ENCODE results near the gene FIBIN.
"Not testable (repeated sequence)": the region's sequence is repeated elsewhere in the genome, so short reads cannot be mapped to it uniquely, and the experiment has no call there.

Gene FIBIN

DNA sequence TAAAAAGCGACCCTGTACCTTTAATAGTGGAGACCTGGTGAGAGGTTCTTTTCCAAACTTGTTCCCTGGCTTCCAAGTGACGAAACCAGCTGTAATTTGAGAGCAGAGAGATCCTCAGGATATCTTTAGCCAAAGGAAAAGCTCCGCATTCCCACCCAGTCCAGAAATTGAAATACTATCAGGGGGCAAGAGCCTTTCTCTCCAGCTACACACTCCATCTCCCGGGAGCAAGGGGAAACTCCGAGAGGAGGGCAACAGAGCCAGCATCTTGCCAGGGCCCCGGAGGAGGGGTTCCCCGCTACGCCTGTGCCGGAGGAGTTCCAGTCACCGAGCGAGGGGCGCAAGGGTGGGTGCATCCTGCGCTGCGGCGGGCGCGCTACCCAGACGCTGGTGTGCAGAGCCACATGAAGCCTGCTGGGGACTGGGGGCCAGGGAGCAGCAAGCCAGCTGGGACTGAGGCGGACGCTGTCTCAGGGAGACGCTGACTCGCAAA lies at the start of gene FIBIN:
Gene FIBIN, plus strand, starts transcription at position 148 of the 493 bp plus-strand sequence. CDS start 415 bp downstream, outside the sequence.
- DNase-seq: peak; percentile 24

DNA sequence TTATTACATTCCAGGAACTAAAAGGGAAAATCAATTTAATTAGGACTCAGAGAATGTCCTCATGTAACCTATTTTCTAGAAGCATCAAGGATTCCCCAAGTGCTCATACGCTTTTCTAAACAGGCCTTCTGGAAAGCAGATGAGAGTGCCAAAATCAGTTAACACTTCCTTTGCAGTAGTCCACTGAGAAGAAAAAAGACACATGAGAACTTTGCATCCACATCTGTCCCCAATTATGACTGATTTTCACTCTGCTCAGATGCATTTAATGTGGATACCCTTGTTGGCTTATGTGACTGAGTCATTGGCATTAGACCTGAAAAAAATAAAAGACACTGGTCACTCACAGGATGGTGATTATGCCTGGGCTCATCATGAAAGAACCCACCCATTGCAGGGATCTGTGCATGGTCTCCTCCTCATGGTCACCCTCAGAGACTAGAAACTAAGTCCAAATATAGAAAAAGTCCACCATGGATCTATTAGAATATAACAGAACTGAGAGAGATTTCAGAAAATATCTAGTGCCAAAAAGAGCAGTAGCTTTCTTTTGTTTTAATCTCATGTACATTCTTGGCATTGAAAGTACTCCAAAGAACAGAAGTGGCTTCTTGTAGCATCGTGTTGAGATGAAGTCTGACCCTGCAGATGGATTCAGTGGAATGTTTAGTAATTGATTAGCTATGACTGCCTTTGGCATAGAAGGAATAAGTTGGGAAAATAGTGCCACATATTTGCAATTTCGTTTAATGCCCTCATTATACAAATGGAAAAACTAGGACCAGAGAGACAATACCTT lies 48.8 kb upstream of the FIBIN start:
- DNase-seq: no peak

DNA sequence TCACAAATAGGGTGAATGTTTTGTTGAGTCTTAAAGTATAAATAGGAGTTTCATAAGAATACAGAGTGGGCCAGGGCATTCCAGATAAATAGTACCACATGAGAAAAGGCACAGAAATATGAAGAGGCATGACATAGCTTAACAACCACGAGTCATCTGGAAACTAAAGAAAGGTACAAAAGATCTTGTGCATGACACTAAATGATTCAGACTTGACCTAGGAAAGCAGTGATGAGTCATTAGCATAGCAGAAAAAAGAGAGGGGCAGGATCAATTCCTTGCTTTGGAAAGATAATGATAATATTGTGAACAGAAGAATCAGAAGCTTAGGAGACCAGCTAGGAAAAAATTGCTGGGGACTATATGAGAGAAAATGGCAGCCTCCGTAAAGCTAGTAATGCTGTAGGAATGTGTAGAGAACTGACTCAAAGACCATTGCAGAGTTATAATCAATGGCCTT lies 47.6 kb upstream of the FIBIN start:
- no peak for DNase-seq

DNA sequence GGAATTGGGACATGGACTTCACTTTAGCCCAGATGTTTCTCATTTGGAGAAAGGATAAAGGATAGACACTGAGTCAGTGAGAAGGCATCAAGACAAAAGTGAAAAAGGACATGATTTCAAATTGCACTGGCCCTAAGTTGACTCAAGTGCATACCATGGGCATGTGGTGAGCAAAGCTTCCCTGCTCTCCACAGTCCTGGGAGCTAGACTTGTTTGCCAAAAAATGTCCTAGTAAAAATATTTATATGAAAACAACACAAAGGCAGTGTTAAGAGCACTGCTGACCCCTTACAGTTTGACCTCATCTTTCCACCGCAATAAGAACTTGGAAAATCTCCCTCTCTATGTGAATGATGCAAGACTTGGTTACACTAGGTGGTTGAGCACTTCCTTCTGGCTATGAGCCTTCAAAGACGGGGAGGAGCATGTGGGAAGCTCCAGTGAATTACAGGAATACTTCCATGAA lies 46.5 kb upstream of the FIBIN start:
- no peak for DNase-seq

GRCh38 chr11:26947904-26948639 lies 45.8 kb upstream of the FIBIN start:
- DNase-seq: no peak

DNA sequence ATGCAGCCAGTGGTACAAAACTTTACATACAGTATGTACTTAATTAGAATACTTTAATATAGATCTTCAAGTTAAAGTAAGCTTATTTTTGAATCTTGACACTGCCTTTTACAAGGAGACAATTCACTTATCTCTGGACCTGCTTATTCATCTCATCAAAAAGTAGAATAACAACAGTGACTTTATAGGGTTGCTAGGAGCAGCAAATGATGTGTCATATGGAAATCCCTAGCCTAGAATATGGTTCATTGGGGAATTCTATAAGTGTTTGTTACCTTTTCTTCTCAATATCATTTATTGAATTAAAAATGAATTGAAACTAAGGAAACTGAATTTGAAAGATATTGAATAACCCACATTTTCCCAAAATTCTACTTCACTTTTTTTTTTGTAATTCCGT lies 45.0 kb upstream of the FIBIN start:
- no peak for DNase-seq

- no peak for DNase-seq
These were observed 44.1 kb upstream of the FIBIN start for GRCh38 chr11:26949846-26950245.

DNA sequence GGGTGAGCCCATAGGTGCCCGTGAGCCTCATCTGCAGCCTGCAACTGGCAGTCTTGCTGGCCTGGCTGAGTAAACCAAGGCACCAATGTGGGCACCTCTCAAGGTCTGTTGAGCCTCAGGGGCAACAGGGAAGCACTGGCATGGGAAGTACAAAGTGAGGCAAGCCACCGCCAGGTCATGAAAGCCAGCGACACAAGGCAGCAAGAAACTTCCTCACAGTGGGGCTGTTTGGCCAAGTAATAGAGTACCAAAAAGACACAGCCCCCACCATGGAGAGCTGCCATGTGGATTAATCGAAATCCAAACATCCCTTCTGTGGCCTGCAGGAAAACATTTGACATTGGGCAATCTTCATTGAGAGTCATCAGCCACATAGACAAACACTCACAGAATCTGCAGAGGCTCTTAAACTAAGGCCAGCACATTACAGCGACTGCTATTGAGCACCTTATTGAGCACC lies 43.6 kb upstream of the FIBIN start:
- no peak for DNase-seq

DNA sequence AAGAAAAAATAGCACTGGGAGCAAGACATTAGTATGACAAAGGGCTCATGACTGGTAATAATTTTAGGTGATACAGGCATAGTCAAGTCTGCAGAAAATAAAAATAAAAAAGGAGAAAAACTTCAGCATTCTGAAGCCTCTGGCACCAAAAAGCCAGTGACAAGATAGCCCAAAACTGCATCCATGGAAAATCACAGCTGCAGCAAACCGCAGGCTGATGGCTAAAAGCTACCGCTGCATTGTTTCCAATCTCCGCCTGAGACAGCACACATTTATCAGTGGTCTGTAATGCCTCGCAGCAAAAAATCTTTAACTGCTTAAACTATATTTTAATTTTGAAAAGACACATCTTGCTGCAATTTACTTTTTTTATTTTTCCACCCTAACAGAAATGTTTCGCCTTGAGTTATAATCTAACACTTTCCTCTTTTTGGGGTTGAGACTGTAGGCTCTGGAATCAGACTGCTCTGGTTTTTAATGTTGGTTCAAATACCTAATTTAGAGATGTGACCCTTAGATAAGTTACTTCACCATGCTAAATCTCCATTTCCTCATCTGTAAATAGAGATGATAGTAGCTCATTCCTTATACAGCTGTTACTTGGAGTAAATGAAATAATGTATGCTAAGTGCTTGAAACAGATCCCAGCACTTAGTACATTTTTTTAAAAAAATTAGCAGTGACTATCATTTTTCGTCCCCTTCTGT lies 42.0 kb upstream of the FIBIN start:
- DNase-seq: no peak

- no peak for DNase-seq
These were observed 40.0 kb upstream of the FIBIN start for GRCh38 chr11:26953770-26954392.

DNA sequence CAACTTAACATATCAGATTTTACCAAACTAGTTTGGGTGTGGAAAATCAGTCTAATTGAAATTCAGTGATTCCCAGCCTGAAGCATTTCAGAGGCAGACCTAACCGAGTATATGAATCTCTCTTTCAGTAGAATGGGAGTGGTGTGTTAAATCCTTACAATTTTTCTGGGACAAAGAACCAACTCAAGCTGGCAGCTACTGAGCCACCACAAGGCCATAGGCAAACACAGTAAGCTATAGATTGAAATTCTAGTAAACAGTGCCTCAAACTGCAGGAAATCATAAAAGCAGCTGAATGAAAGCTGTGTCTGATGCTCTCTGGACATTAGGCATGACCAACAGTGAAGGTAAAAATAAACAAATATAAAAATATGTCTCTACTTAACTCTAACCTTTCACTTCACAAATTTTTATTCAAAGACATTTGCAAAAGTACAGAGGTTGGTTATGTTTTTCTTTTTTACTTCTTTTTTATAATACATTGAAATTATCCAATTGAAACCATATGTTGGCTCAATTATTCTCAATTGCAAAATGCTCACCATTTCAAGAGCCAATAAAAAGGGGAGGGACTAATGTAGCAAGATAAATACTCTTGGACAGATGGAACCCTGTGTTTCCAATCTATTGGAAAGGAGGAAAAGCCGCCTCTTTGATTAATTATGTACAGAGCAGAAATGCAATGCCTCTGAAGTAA lies 35.8 kb upstream of the FIBIN start:
- no peak for DNase-seq

GRCh38 chr11:26958702-26959049 lies 35.2 kb upstream of the FIBIN start:
- no peak for DNase-seq

DNA sequence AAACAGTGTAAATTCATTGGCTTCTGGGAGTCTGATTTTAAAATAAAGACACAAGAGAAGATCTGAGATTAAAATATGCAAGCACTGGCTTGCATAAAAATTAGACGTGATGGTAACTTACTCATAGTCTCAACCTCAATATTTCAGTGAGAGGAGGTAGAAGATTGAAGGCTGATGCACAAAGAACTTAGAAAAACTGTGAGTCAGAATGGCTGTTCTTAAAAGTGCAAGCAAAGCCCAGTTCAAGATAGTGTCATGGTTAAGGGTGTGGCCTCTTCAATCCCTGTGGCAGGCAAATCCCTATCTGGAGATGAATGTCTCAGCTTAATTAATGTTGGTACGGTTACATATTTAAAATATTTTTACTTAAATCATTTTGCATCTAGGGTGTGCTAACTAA lies 33.6 kb upstream of the FIBIN start:
- DNase-seq: no peak

- no peak for DNase-seq
These were observed 30.1 kb upstream of the FIBIN start for GRCh38 chr11:26963764-26964163.

GRCh38 chr11:26964339-26964738 lies 29.6 kb upstream of the FIBIN start:
- no peak for DNase-seq

GRCh38 chr11:26964847-26965485 lies 28.9 kb upstream of the FIBIN start:
- not testable (repeated sequence) for DNase-seq

DNA sequence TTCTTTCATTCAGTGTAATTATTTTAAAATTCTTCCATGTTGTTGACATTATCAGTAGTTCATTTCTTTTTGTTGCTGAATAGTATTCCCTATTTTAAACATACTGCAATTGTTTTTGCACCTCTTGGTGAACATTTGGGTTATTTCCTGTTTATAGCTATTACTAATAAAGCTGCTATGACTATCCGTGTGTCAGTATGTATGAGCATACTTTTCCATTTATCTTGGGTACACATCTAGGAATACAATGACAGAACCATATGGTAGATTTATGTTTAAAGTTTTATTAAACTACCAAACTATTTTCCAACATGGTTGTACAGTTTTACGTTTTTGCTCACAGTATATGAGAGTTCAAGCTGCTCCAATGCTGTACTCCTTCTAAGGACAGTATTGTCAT lies 22.0 kb upstream of the FIBIN start:
- no peak for DNase-seq

- no peak for DNase-seq
These were observed 19.7 kb upstream of the FIBIN start for GRCh38 chr11:26974069-26974783.

DNA sequence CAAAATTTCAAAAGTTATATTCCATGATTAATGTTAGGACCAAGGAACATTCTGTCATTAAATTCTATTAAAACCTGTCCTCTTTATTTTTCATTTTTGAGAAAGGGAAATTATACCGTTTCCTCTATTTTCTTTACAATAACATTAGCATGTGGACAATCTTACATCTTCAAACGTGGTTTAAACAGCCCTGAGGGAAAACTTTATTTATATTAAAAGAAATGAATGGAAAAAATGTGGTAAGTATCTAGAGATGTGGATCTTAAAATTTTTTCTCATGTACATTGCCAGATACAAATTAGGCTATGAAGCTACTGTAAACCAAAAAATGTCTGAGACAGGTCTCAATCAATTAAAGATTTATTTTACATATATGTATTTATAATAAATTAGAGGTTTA lies 18.9 kb upstream of the FIBIN start:
- no peak for DNase-seq

DNA sequence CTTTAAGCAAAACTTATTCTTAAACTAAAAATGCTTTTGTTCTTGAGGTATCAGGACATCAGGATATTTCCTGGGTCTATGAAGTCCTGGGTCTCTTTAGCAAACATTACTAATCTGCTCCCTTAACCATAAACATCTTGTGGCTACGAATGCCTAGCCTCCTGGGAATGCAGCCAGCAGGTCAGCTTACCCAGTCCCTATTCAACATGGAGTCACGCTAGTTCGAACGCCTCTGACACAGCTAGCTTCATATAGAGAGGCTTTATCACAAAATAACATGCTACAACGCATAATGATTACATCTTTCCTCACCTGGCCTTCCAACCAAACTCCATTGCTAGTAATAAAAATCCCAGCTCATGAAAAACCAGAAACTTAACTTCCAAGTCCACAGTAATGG lies 17.5 kb upstream of the FIBIN start:
- DNase-seq: no peak

- DNase-seq: not testable (repeated sequence)
These were observed 16.7 kb upstream of the FIBIN start for GRCh38 chr11:26977209-26977608.

Data from DMS 273 treated with DMSO at 0.1 percent for 48 hours (cell line).